ENCODE measurements around the gene RAB8B. TPM values are rescaled to one million over a fixed set of nuclear protein-coding genes. Genes with fewer than 3 reads are reported as not detected.
A peak's percentile ranks its signal among the peaks of the same experiment; 100 is the strongest.

Gene RAB8B
- polyA plus RNA-seq, 4 donors, result 9.8 to 19.6 (median 13.9) TPM

DNA sequence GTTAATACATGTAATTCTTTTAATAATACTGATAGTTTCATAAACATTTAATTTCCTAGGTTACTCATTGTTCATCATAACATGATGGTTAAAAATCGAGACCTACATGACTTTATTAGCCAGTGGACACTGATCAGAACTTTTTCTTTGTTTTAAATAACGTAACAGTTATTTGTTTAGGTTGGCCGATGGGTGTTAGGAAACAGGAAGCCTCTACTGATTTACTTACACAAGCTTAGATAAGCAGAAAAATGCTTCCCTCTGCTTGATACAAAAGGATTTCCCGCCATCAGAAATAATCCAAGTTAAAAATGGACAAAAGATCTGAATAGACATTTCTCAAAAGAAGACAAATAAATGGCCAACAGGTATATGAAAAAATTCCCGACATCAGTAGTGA lies 71.4 kb downstream of the RAB8B start:
- Histone ChIP-seq H3K27me3 (ENCODE audit: control insufficient read depth in 3 of 3, insufficient read depth in 3 of 3, low read length in 3 of 3) (no peaks in the 10 kb centered on the region), H3K4me3 (ENCODE audit: low read depth in 1 of 3, low read length in 3 of 3) (no peak overlapping the region), H3K9me3 (ENCODE audit: control insufficient read depth in 2 of 2, insufficient read depth in 1 of 2, low read depth in 1 of 2, low read length in 1 of 2) (no peaks in the 10 kb centered on the region), H3K36me3 (ENCODE audit: control insufficient read depth in 3 of 3, insufficient read depth in 2 of 3, low read depth in 1 of 3, low read length in 3 of 3) (peaks cover 6 to 11% (median 10%) of the 10 kb centered on the region in 3 donors), H3K27ac (ENCODE audit: low read depth in 1 of 3, low read length in 2 of 3) (no peak overlapping the region), H3K4me1 (ENCODE audit: control insufficient read depth in 3 of 3, insufficient read depth in 2 of 3, low read depth in 1 of 3, low read length in 2 of 3) (peaks cover 0 to 4% (median 0%) of the 10 kb centered on the region in 3 donors)
- no peak for DNase-seq
- WGBS, 3 donors, result 81 to 95% (median 88%) methylated on average over 5 of the region's 5 CpGs
- FAIRE-seq, result no peak

- Histone ChIP-seq H3K27me3 (ENCODE audit: control insufficient read depth in 3 of 3, insufficient read depth in 3 of 3, low read length in 3 of 3) (no peaks in the 10 kb centered on the region), H3K36me3 (ENCODE audit: control insufficient read depth in 3 of 3, insufficient read depth in 2 of 3, low read depth in 1 of 3, low read length in 3 of 3) (peaks cover 6 to 11% (median 10%) of the 10 kb centered on the region in 3 donors), H3K9me3 (ENCODE audit: control insufficient read depth in 2 of 2, insufficient read depth in 1 of 2, low read depth in 1 of 2, low read length in 1 of 2) (no peaks in the 10 kb centered on the region), H3K4me3 (ENCODE audit: low read depth in 1 of 3, low read length in 3 of 3) (no peak overlapping the region), H3K4me1 (ENCODE audit: control insufficient read depth in 3 of 3, insufficient read depth in 2 of 3, low read depth in 1 of 3, low read length in 2 of 3) (peaks cover 0 to 4% (median 0%) of the 10 kb centered on the region in 3 donors), H3K27ac (ENCODE audit: low read depth in 1 of 3, low read length in 2 of 3) (no peak overlapping the region)
- DNase-seq, result no peak
- FAIRE-seq, result no peak
Measured at GRCh38 chr15:63261311-63261710, 71.9 kb downstream of the RAB8B start.

- DNase-seq (peak; percentile 46 to 56), FAIRE-seq (no peak)
- no peaks in the 10 kb centered on the region for H3K27me3 ChIP-seq (ENCODE audit: control insufficient read depth in 3 of 3, insufficient read depth in 3 of 3, low read length in 3 of 3)
- H3K4me1 ChIP-seq (ENCODE audit: control insufficient read depth in 3 of 3, insufficient read depth in 2 of 3, low read depth in 1 of 3, low read length in 2 of 3), result peaks cover 0 to 4% (median 0%) of the 10 kb centered on the region in 3 donors
- H3K9me3 ChIP-seq (ENCODE audit: control insufficient read depth in 2 of 2, insufficient read depth in 1 of 2, low read depth in 1 of 2, low read length in 1 of 2), result no peaks in the 10 kb centered on the region
- 47 to 62% (median 49%) methylated on average over 6 of the region's 6 CpGs for WGBS, 3 donors
- no peak overlapping the region for H3K27ac ChIP-seq (ENCODE audit: low read depth in 1 of 3, low read length in 2 of 3)
- peaks cover 4 to 7% (median 6%) of the 10 kb centered on the region in 3 donors for H3K36me3 ChIP-seq (ENCODE audit: control insufficient read depth in 3 of 3, insufficient read depth in 2 of 3, low read depth in 1 of 3, low read length in 3 of 3)
- H3K4me3 ChIP-seq (ENCODE audit: low read depth in 1 of 3, low read length in 3 of 3), result no peak overlapping the region
Measured at GRCh38 chr15:63263519-63263918, 74.1 kb downstream of the RAB8B start.

DNA sequence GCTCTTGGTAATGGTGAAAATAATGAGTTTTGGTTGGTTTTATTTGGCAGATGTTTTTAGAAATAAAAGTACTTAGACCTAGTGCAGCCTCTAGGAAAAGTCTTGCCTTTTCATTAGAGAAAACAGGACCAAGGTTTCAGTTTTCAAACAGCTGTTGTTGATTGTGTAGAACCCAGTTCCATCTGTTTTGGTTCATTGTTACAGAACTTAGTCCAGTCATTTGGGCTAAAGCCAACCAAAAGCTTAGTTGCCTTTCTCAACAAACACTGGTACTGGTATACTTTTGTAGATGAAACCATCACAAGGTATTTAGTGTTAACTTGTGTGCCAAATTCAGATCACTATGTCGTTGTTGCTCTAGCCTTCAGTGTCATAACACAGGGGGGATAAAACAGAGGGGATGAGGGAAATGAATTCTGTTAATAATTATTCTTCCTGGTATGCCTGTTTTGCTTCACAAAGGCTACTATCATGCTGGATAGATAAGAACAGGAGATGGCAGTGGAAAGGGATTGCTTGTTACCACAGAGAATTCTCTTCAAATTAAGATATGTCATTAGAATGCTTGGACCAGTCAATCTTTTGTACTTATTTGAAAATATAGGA lies 75.4 kb downstream of the RAB8B start:
- Histone ChIP-seq H3K9me3 (ENCODE audit: control insufficient read depth in 2 of 2, insufficient read depth in 1 of 2, low read depth in 1 of 2, low read length in 1 of 2) (no peaks in the 10 kb centered on the region), H3K4me3 (ENCODE audit: low read depth in 1 of 3, low read length in 3 of 3) (no peak overlapping the region), H3K27ac (ENCODE audit: low read depth in 1 of 3, low read length in 2 of 3) (no peak overlapping the region), H3K27me3 (ENCODE audit: control insufficient read depth in 3 of 3, insufficient read depth in 3 of 3, low read length in 3 of 3) (no peaks in the 10 kb centered on the region), H3K36me3 (ENCODE audit: control insufficient read depth in 3 of 3, insufficient read depth in 2 of 3, low read depth in 1 of 3, low read length in 3 of 3) (peaks cover 3 to 4% (median 3%) of the 10 kb centered on the region in 3 donors), H3K4me1 (ENCODE audit: control insufficient read depth in 3 of 3, insufficient read depth in 2 of 3, low read depth in 1 of 3, low read length in 2 of 3) (peaks cover 0 to 4% (median 0%) of the 10 kb centered on the region in 3 donors)
- DNase-seq (peak in 1 of 2 donors; percentile 26), FAIRE-seq (no peak)
- WGBS, 3 donors, result 16 to 46% (median 45%) methylated on average over 1 of the region's 1 CpG

DNA sequence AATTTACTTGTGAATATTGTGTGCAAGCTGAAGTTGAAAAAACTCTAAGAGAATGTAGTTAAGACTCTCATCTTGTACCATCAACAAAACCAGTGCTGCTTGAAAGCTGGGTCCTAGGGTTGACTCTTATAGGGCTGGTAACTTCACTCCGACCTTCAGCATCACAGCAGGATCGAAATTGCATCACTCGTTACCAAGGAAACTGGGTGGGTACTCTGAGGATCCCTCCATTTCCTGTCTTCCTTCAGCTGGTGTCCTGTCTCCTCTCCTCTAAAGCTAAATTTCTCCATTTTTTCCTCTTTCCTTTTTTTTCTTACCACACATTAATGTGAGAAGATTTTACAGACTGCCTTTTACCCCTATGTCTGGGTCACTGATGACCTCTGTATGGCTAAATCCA lies 85.0 kb downstream of the RAB8B start:
- no peak for FAIRE-seq

GRCh38 chr15:63276342-63277037 lies 87.1 kb downstream of the RAB8B start:
- DNase-seq (no peak), FAIRE-seq (no peak)
- Histone ChIP-seq H3K27ac (ENCODE audit: low read depth in 1 of 3, low read length in 2 of 3) (peak overlapping the region; percentile 57 to 87 (median 62)), H3K4me3 (ENCODE audit: low read depth in 1 of 3, low read length in 3 of 3) (peak overlapping the region; percentile 49 to 96 (median 81)), H3K4me1 (ENCODE audit: control insufficient read depth in 3 of 3, insufficient read depth in 2 of 3, low read depth in 1 of 3, low read length in 2 of 3) (peaks cover 0 to 6% (median 0%) of the 10 kb centered on the region in 3 donors), H3K9me3 (ENCODE audit: control insufficient read depth in 2 of 2, insufficient read depth in 1 of 2, low read depth in 1 of 2, low read length in 1 of 2) (no peaks in the 10 kb centered on the region), H3K27me3 (ENCODE audit: control insufficient read depth in 3 of 3, insufficient read depth in 3 of 3, low read length in 3 of 3) (no peaks in the 10 kb centered on the region), H3K36me3 (ENCODE audit: control insufficient read depth in 3 of 3, insufficient read depth in 2 of 3, low read depth in 1 of 3, low read length in 3 of 3) (peaks cover 0 to 3% (median 0%) of the 10 kb centered on the region in 3 donors)
- 12 to 22% (median 15%) methylated on average over 11 of the region's 11 CpGs for WGBS, 3 donors

More for the DNA sequence above, 85.0 kb downstream of the RAB8B start:
- peaks cover 0 to 2% (median 2%) of the 10 kb centered on the region in 3 donors for H3K36me3 ChIP-seq (ENCODE audit: control insufficient read depth in 3 of 3, insufficient read depth in 2 of 3, low read depth in 1 of 3, low read length in 3 of 3)
- H3K4me1 ChIP-seq (ENCODE audit: control insufficient read depth in 3 of 3, insufficient read depth in 2 of 3, low read depth in 1 of 3, low read length in 2 of 3), result peaks cover 0 to 6% (median 0%) of the 10 kb centered on the region in 3 donors
- no peaks in the 10 kb centered on the region for H3K27me3 ChIP-seq (ENCODE audit: control insufficient read depth in 3 of 3, insufficient read depth in 3 of 3, low read length in 3 of 3)
- no peaks in the 10 kb centered on the region for H3K9me3 ChIP-seq (ENCODE audit: control insufficient read depth in 2 of 2, insufficient read depth in 1 of 2, low read depth in 1 of 2, low read length in 1 of 2)
- no peak overlapping the region for H3K4me3 ChIP-seq (ENCODE audit: low read depth in 1 of 3, low read length in 3 of 3)
- no peak for DNase-seq
- no peak overlapping the region for H3K27ac ChIP-seq (ENCODE audit: low read depth in 1 of 3, low read length in 2 of 3)
- WGBS, 3 donors, result 76 to 88% (median 85%) methylated on average over 3 of the region's 3 CpGs

DNA sequence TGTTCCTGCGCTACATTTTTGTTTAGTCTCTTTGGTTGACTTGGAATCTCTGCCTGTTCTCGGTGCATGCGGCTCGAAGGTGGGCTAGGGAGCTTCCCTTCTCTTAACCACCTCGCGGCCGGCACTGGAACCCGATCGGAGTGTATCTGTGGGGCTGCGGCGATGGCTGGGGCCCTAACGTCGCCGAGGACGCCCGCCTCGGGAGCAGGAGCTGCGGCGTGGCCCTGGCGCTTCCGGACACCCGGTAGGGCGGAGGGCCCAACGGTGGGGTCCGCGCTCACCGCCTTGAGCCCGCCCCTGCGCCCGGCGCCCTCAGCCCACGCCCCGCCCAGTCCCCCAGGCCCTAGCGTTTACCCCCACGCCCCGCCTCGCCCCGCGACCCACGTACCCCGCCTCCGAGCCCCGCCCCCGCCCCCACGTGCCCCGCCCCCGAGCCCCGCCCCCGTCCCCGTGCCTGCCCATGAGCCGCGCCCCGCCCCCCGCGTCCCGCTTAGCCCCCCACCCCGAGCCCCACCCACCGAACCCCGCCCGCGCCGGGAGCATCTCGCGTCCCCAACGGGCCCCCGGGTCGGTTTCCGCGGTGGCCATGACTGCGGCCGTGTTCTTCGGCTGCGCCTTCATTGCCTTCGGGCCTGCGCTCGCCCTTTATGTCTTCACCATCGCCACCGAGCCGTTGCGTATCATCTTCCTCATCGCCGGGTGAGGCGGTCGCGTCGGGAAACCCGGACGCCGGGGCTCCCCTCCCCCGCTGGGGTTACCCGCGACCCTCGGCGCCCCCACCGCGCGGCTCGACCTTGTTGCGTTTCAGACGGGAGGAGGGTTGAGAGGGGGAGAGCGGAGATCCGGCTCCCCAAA lies 87.9 kb downstream of the RAB8B start, which contains the start of gene APH1B:
APH1B (plus strand) TSS at position 568 of the 855 bp plus-strand sequence; CDS start at position 587, 19 bp downstream.
- WGBS, 3 donors, result 0 to 1% (median 0%) methylated on average over 59 to 101 of the region's 102 CpGs
- H3K4me1 ChIP-seq (ENCODE audit: control insufficient read depth in 3 of 3, insufficient read depth in 2 of 3, low read depth in 1 of 3, low read length in 2 of 3), result peaks cover 0 to 6% (median 0%) of the 10 kb centered on the region in 3 donors
- FAIRE-seq (no peak), DNase-seq (peak; percentile 70 to 91)
- peak within 1 kb of the TSS; percentile 81 to 96 (median 84) for H3K4me3 ChIP-seq (ENCODE audit: low read depth in 1 of 3, low read length in 3 of 3)
- no peaks in the 10 kb centered on the region for H3K27me3 ChIP-seq (ENCODE audit: control insufficient read depth in 3 of 3, insufficient read depth in 3 of 3, low read length in 3 of 3)
- peaks cover 0 to 3% (median 0%) of the 10 kb centered on the region in 3 donors for H3K36me3 ChIP-seq (ENCODE audit: control insufficient read depth in 3 of 3, insufficient read depth in 2 of 3, low read depth in 1 of 3, low read length in 3 of 3)
- no peaks in the 10 kb centered on the region for H3K9me3 ChIP-seq (ENCODE audit: control insufficient read depth in 2 of 2, insufficient read depth in 1 of 2, low read depth in 1 of 2, low read length in 1 of 2)
- peak within 1 kb of the TSS; percentile 62 to 87 (median 79) for H3K27ac ChIP-seq (ENCODE audit: low read depth in 1 of 3, low read length in 2 of 3)

- peak in 1 of 2 donors; percentile 53 for DNase-seq
Measured at GRCh38 chr15:63277893-63278456, 88.6 kb downstream of the RAB8B start.

More at GRCh38 chr15:63277893-63278456, 88.6 kb downstream of the RAB8B start:
- 5 to 12% (median 9%) methylated on average over 17 of the region's 17 CpGs for WGBS, 3 donors
- Histone ChIP-seq H3K4me1 (ENCODE audit: control insufficient read depth in 3 of 3, insufficient read depth in 2 of 3, low read depth in 1 of 3, low read length in 2 of 3) (peaks cover 0 to 6% (median 0%) of the 10 kb centered on the region in 3 donors), H3K36me3 (ENCODE audit: control insufficient read depth in 3 of 3, insufficient read depth in 2 of 3, low read depth in 1 of 3, low read length in 3 of 3) (peaks cover 0 to 3% (median 0%) of the 10 kb centered on the region in 3 donors), H3K9me3 (ENCODE audit: control insufficient read depth in 2 of 2, insufficient read depth in 1 of 2, low read depth in 1 of 2, low read length in 1 of 2) (no peaks in the 10 kb centered on the region), H3K27ac (ENCODE audit: low read depth in 1 of 3, low read length in 2 of 3) (peak overlapping the region; percentile 59 to 87 (median 79)), H3K4me3 (ENCODE audit: low read depth in 1 of 3, low read length in 3 of 3) (peak overlapping the region; percentile 81 to 96 (median 84)), H3K27me3 (ENCODE audit: control insufficient read depth in 3 of 3, insufficient read depth in 3 of 3, low read length in 3 of 3) (no peaks in the 10 kb centered on the region)
- no peak for FAIRE-seq
